Measurements from ENCODE around the gene PCSK2. TPM values are rescaled to one million over a fixed set of nuclear protein-coding genes. Genes with fewer than 3 reads are reported as not detected.
A peak's percentile ranks its signal among the peaks of the same experiment; 100 is the strongest.

The PCSK2 gene
- total RNA-seq, 1 experiment from 2014 or later, result not detected

DNA sequence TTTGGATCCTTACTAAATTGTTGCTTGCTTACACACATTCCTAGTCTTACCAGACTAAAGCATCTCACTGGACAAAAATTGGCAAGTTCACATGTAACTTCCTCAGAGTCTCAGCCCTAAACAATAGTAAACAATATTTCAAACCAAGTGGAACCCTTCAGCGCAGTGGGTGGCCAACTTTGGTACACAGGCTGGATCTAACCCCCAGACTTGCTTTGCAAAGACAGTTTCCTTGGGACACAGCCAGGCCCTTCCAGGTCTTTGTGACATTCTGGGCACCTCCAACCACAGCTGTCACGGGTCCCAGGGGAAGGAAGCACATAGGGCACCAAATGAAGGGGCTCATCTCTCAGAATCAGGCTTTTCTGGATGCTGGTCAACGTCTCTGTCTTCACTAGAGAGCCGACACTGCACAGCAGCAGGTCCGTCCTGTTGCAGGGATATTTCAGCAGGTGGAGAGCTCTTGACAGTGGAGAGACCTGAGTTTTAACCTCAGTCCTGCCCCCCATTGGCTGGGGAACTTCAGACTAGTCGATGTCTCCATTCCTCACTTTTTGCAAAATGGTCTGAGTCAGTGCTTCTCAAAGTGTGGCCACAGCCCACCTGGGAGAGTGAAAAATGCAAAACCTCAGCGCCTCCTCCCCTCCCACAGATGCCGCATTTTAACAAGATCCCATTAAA is 212.9 kb downstream of the PCSK2 start:
- no peak overlapping the region for H3K4me3 ChIP-seq
- peak in 1 of 2 experiments; percentile 9 for DNase-seq (ENCODE audit: low read depth in 1 of 2, low spot score in 2 of 2)
- H3K9me3 ChIP-seq (replicated peaks), result no peaks in the 10 kb centered on the region
- H3K27me3 ChIP-seq (replicated peaks), result peaks cover 10% of the 10 kb centered on the region
- no peaks in the 10 kb centered on the region for H3K36me3 ChIP-seq
- H3K4me1 ChIP-seq (replicated peaks), result no peaks in the 10 kb centered on the region
- no peak overlapping the region for H3K27ac ChIP-seq

DNA sequence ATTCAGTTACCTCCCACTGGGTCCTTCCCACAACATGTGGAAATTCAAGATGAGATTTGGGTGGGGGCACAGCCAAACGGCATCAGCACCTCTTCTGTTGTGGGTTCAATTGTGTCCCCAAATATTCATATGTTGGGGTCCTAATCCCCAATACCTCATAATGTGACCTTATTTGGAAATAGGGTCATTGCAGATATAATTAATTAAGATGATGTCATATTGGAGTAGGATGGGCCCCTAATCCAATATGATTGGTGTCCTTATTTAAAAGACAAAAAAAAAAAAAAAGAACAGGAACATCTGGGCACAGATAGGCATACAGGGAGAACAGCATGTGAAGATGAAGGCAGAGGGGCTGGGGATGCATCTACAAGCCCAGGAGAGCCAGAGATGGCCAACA is 214.9 kb downstream of the PCSK2 start:
- no peak overlapping the region for H3K27ac ChIP-seq
- no peak overlapping the region for H3K4me3 ChIP-seq
- DNase-seq (ENCODE audit: low read depth in 1 of 2, low spot score in 2 of 2), result no peak
- no peaks in the 10 kb centered on the region for H3K36me3 ChIP-seq
- peaks cover 3% of the 10 kb centered on the region for H3K27me3 ChIP-seq (replicated peaks)
- H3K9me3 ChIP-seq (replicated peaks), result no peaks in the 10 kb centered on the region
- no peaks in the 10 kb centered on the region for H3K4me1 ChIP-seq (replicated peaks)

DNA sequence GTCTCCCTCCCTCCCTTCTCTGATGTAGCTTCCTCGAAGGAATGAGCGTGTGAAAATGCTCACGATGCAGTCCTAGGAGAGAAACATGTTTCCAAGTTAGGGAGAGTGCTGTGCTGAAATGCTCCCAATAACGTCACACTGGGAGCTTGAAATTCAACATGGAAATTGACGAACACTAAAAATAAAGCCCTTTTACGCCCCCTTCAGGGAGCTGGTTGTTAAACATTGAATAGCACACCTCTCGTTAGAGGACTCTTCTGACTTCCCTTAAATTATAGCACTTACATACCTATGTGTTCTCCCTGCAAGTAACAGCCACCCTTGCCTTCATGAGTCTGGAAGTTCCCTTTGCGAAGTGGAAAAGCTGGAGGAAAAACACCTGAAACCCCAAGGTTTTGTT is 215.7 kb downstream of the PCSK2 start:
- Histone ChIP-seq H3K9me3 (replicated peaks) (no peaks in the 10 kb centered on the region), H3K4me1 (replicated peaks) (no peaks in the 10 kb centered on the region), H3K27ac (no peak overlapping the region), H3K4me3 (no peak overlapping the region), H3K27me3 (replicated peaks) (peaks cover 3% of the 10 kb centered on the region), H3K36me3 (no peaks in the 10 kb centered on the region)
- DNase-seq (ENCODE audit: low read depth in 1 of 2, low spot score in 2 of 2), result no peak

DNA sequence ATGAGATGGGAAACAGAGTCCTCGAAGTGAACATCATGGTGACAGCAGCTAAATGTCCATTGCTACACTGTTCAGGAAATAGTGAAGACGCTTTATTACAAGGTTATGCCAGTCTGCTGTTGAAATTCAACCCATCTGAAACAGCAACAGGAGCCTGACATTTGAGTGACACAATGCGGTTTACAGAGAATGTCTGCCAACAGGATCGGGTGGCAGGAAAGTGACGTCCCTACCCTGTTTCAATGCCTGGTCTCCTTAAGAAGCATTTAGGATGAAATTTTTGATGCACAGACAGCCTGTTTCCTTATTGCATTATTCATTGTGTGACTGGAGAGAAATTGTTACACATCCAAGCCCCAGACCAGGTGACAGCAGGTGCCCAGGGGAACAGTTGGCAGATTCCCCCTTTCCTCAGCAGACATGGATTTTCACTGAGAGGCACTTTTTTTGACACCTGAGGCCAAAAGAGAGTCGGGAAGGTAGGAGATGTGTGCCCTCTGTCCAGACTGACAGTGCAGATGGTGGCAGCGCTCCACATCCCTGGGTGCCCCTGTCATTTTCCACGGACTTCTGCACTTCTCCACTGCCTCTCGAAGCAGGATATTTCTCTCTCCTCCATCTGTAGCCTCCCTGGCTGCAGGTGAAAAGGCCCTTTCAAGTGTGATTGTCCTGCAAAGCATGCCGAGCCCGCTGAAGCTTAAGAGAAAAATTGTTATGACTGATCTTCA is 216.5 kb downstream of the PCSK2 start:
- no peak overlapping the region for H3K4me3 ChIP-seq
- no peaks in the 10 kb centered on the region for H3K36me3 ChIP-seq
- H3K27ac ChIP-seq, result no peak overlapping the region
- no peaks in the 10 kb centered on the region for H3K9me3 ChIP-seq (replicated peaks)
- peaks cover 3% of the 10 kb centered on the region for H3K27me3 ChIP-seq (replicated peaks)
- DNase-seq (ENCODE audit: low read depth in 1 of 2, low spot score in 2 of 2), result no peak
- no peaks in the 10 kb centered on the region for H3K4me1 ChIP-seq (replicated peaks)

DNA sequence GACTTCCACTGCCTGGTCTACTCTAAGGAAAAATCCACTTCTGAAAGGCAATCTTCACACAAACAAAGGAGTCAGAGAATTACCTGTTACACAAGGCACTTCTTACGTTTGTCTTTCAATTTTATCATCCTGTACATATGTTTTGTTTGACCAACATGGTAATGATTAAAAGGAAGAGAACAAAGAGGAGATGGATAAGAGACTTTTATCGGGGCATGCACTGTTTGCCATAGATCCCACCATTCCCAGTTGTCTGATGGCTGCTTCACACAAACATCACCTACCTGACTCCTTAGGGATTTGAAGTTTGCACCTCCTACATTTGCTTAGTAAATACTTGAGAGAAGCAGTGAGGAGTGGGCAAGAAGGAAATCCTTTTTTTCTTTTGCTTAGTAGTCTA is 217.3 kb downstream of the PCSK2 start:
- no peaks in the 10 kb centered on the region for H3K36me3 ChIP-seq
- no peaks in the 10 kb centered on the region for H3K9me3 ChIP-seq (replicated peaks)
- no peak for DNase-seq (ENCODE audit: low read depth in 1 of 2, low spot score in 2 of 2)
- no peak overlapping the region for H3K4me3 ChIP-seq
- H3K27ac ChIP-seq, result no peak overlapping the region
- H3K4me1 ChIP-seq (replicated peaks), result no peaks in the 10 kb centered on the region
- no peaks in the 10 kb centered on the region; the same call in none of the 2 replicates for H3K27me3 ChIP-seq (replicated peaks)

DNA sequence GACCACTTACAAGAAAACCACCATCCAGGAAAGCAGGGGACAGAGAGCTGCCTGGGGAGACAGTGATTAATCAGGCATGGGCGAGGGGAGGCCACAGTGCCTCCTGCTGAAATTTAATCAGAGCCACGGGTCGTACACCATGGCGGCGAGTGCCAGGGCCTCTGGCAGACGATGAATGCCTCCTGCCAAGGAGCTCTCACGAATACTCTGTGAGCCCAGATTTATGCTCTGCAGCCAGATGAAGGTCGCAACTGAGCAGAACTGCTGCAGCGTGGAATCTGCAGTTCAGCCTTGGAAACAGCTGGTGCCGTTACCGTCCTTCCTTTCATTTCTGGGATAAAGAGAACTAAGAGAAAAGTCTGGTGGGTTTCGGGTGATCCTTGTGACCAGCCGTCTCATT is 218.7 kb downstream of the PCSK2 start:
- no peaks in the 10 kb centered on the region for H3K36me3 ChIP-seq
- no peaks in the 10 kb centered on the region for H3K4me1 ChIP-seq (replicated peaks)
- no peak overlapping the region for H3K4me3 ChIP-seq
- no peaks in the 10 kb centered on the region for H3K9me3 ChIP-seq (replicated peaks)
- no peak overlapping the region for H3K27ac ChIP-seq
- DNase-seq (ENCODE audit: low read depth in 1 of 2, low spot score in 2 of 2), result no peak
- H3K27me3 ChIP-seq (replicated peaks), result no peaks in the 10 kb centered on the region; the same call in 1 of the 2 replicates

DNA sequence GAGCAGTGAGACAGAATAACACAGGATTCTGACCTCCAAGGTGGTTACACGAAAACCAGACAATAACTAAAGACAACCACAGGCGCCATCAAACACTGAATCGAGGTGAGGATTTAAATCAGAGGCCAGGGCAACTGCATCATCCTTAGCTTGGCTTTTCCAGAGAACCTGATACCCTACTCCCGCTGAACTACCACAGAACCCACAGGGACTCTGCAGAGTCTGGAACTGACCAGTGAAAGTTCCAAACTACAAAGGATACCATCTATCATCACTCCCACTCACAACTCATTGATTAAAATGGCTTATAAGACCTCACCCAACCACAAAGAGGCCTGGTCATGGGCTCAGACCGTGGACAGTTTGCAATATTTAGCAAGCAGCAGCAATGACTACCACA is 219.3 kb downstream of the PCSK2 start:
- H3K27ac ChIP-seq, result no peak overlapping the region
- no peaks in the 10 kb centered on the region for H3K4me1 ChIP-seq (replicated peaks)
- no peak overlapping the region for H3K4me3 ChIP-seq
- no peaks in the 10 kb centered on the region; the same call in 1 of the 2 replicates for H3K27me3 ChIP-seq (replicated peaks)
- H3K9me3 ChIP-seq (replicated peaks), result no peaks in the 10 kb centered on the region
- no peak for DNase-seq (ENCODE audit: low read depth in 1 of 2, low spot score in 2 of 2)
- H3K36me3 ChIP-seq, result no peaks in the 10 kb centered on the region

DNA sequence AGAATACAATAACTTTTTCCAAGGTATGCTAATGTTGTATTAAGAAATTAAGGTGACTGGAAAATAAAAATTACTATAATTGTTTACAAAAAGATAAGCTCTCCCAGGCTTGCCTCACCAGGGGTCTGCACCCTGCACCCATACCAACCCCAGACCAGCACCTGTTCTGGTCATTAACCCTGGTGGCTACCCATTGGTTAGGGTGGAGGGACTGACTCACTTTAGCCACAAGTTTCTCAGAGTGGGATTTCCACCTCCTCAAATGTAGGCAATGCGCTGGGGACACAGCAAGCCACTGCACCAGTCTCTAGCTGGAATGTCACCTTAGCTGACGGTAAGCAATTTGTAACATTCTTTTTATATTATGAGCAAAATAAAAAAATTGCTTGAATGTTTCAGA is 221.2 kb downstream of the PCSK2 start:
- Histone ChIP-seq H3K27me3 (replicated peaks) (no peaks in the 10 kb centered on the region; the same call in 1 of the 2 replicates), H3K9me3 (replicated peaks) (no peaks in the 10 kb centered on the region), H3K4me3 (no peak overlapping the region), H3K27ac (no peak overlapping the region), H3K4me1 (replicated peaks) (no peaks in the 10 kb centered on the region), H3K36me3 (no peaks in the 10 kb centered on the region)
- no peak for DNase-seq (ENCODE audit: low read depth in 1 of 2, low spot score in 2 of 2)

DNA sequence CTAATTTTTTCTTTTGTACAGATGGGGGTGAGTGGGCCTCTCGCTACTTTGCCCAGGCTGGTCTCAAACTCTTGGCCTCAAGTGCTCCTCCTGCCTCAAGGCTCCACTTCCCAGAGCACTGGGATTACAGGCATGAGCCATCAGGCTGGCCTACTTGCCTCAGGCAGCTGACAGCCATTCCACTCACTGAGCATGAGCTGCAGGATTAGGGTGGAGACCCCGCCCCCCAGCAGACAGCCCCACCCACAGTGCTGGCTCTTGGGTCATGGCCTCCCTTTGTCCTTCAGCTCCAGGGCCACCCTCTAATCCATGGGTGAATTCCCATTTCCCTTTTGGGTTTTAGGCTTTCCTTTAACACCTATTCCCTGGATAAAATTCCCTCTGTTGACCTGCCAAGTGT is 222.2 kb downstream of the PCSK2 start:
- Histone ChIP-seq H3K27ac (no peak overlapping the region), H3K27me3 (replicated peaks) (no peaks in the 10 kb centered on the region; the same call in 1 of the 2 replicates), H3K4me3 (no peak overlapping the region), H3K4me1 (replicated peaks) (no peaks in the 10 kb centered on the region), H3K9me3 (replicated peaks) (no peaks in the 10 kb centered on the region), H3K36me3 (no peaks in the 10 kb centered on the region)
- no peak for DNase-seq (ENCODE audit: low read depth in 1 of 2, low spot score in 2 of 2)

DNA sequence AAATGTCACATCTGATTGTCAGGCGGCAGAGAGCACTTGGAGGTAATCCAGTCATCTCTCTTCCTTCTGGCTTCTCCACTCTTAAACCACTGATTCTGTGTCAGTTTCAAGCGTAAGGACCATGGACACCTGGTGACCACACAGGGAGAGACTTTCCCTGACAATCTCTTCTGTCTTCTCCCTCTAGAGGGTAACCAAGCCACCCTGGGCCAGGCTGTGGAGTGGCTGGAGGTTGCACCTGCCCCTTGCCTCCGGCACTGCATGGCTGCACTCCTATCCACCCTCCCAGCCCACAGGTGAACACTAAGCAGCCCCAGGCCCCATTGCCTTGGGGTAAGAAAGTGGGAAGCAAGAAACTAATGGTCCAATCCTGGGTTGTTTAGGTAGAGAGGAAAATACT is 225.6 kb downstream of the PCSK2 start:
- Histone ChIP-seq H3K36me3 (no peaks in the 10 kb centered on the region), H3K27me3 (replicated peaks) (peaks cover 8% of the 10 kb centered on the region; the same call in 1 of the 2 replicates), H3K27ac (no peak overlapping the region), H3K4me3 (no peak overlapping the region), H3K4me1 (replicated peaks) (no peaks in the 10 kb centered on the region), H3K9me3 (replicated peaks) (no peaks in the 10 kb centered on the region)
- no peak for DNase-seq (ENCODE audit: low read depth in 1 of 2, low spot score in 2 of 2)

DNA sequence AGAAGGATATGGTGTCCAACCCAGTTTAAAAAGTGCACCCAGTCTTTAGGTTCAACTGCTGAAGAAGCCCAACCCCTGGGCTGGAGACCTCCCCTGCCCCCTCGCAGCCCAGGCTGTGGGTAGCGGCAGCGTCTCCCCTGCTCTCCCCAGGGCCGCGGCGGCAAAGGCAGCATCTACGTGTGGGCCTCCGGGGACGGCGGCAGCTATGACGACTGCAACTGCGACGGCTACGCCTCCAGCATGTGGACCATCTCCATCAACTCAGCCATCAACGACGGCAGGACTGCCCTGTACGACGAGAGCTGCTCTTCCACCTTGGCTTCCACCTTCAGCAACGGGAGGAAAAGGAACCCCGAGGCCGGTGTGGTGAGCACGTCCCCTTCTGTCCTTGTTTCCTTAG is 226.8 kb downstream of the PCSK2 start:
- H3K4me3 ChIP-seq, result no peak overlapping the region
- no peaks in the 10 kb centered on the region for H3K36me3 ChIP-seq
- H3K4me1 ChIP-seq (replicated peaks), result no peaks in the 10 kb centered on the region
- H3K27ac ChIP-seq, result no peak overlapping the region
- DNase-seq (ENCODE audit: low read depth in 1 of 2, low spot score in 2 of 2), result no peak
- peaks cover 8% of the 10 kb centered on the region; the same call in 1 of the 2 replicates for H3K27me3 ChIP-seq (replicated peaks)
- no peaks in the 10 kb centered on the region for H3K9me3 ChIP-seq (replicated peaks)

DNA sequence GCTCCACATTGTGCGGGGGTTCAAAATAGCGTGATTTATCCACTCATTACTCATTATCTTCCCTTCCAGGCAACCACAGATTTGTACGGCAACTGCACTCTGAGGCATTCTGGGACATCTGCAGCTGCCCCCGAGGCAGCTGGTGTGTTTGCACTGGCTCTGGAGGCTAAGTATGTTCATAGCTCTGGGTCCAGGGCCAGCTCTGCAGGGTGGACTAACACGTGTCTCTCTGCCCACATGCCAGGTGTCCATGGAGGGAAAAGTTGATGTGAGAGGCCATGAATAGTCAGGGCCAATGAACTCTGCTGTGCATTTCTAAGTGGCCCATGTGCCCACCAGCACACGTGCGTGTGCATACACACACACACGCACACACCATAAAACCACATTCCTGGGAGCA is 229.4 kb downstream of the PCSK2 start:
- no peaks in the 10 kb centered on the region for H3K36me3 ChIP-seq
- no peak overlapping the region for H3K4me3 ChIP-seq
- no peak for DNase-seq (ENCODE audit: low read depth in 1 of 2, low spot score in 2 of 2)
- no peak overlapping the region for H3K27ac ChIP-seq
- no peaks in the 10 kb centered on the region for H3K4me1 ChIP-seq (replicated peaks)
- H3K27me3 ChIP-seq (replicated peaks), result peaks cover 8% of the 10 kb centered on the region; the same call in 1 of the 2 replicates
- H3K9me3 ChIP-seq (replicated peaks), result no peaks in the 10 kb centered on the region

DNA sequence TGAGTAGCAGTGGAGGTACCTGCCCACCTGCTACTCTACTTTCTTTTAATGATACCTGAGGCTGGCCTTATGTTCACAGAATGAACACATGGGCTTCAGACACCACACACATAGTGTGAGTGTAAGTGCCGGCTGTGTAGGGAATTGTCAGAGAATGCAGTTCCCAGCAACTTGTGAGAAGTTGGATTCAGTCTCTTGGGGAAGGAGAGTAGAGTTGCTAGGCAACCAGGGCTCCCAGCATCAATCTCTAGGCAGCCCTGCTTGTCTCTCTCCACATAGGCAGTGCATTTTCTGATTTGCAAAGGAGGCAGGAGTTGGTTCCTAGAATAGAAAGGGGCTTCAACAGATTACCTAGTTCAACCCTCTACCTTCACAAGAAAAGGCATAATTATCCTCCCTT is 230.2 kb downstream of the PCSK2 start:
- H3K9me3 ChIP-seq (replicated peaks), result no peaks in the 10 kb centered on the region
- no peak overlapping the region for H3K27ac ChIP-seq
- no peaks in the 10 kb centered on the region for H3K4me1 ChIP-seq (replicated peaks)
- H3K4me3 ChIP-seq, result no peak overlapping the region
- H3K36me3 ChIP-seq, result no peaks in the 10 kb centered on the region
- H3K27me3 ChIP-seq (replicated peaks), result peaks cover 8% of the 10 kb centered on the region; the same call in 1 of the 2 replicates
- DNase-seq (ENCODE audit: low read depth in 1 of 2, low spot score in 2 of 2), result no peak

DNA sequence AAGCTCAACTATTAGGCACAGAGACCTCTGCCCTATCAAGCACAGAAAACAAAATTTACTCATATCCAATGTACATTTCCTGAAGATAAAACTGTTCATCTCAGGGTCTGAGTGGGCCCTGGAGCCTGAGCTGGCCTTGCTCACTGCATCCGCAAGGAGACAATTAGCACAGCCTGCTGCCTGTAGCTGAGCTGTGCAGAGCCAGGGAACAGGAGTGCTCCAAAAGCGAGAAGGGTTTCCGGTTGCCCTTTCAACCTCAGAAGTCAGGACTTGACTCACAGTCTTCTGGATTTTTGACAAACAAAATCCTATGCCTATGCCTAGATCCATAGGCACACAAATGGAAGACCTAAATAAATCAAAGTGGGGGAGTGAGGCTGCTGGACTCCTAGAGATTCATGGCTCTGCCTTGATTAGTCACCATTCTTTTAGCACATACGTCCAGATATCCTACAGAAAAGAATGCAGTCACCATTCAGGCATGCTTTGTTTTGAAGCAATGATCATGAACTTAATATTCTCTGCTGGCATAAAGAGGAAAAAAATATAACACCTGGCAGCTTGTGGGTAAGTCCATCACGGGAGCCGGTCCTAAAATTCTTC is 230.8 kb downstream of the PCSK2 start:
- Histone ChIP-seq H3K9me3 (replicated peaks) (no peaks in the 10 kb centered on the region), H3K27me3 (replicated peaks) (peaks cover 9% of the 10 kb centered on the region), H3K4me3 (no peak overlapping the region), H3K36me3 (no peaks in the 10 kb centered on the region), H3K27ac (no peak overlapping the region), H3K4me1 (replicated peaks) (no peaks in the 10 kb centered on the region)
- no peak for DNase-seq (ENCODE audit: low read depth in 1 of 2, low spot score in 2 of 2)

Measured in SJSA1 (cell line).